NCI-H345 treated with DMSO at 0.1 percent for 48 hours (cell line): Measurements from ENCODE around the gene CYP2J2.
"Not testable (repeated sequence)": the region's sequence is repeated elsewhere in the genome, so short reads cannot be mapped to it uniquely, and the experiment has no call there.

Source experiments
- DNase-seq: peaks from one replicate; lab custom pipeline; 2025; ENCODE audit not compliant: unreplicated experiment; lab: John Stamatoyannopoulos, UW

CYP2J2 gene

GRCh38 chr1:59926381-59927123 lies at the start of gene CYP2J2:
TSS of gene CYP2J2 (minus strand) at chr1:59926773. CDS start at chr1:59926746, 27 bp downstream.
- peak; percentile 59 for DNase-seq

- no peak for DNase-seq
These were observed 47.1 kb upstream of the CYP2J2 start for GRCh38 chr1:59973719-59974118.

- no peak for DNase-seq
These were observed 45.8 kb upstream of the CYP2J2 start for GRCh38 chr1:59972216-59972927.

- peak; percentile 76 for DNase-seq
These were observed 44.9 kb upstream of the CYP2J2 start for GRCh38 chr1:59971464-59971911.

GRCh38 chr1:59969542-59970175 lies 43.1 kb upstream of the CYP2J2 start:
- DNase-seq, result not testable (repeated sequence)

GRCh38 chr1:59968746-59969145 lies 42.2 kb upstream of the CYP2J2 start:
- DNase-seq, result not testable (repeated sequence)

- no peak for DNase-seq
These were observed 41.2 kb upstream of the CYP2J2 start for GRCh38 chr1:59967780-59968179.

GRCh38 chr1:59967141-59967697 lies 40.6 kb upstream of the CYP2J2 start:
- peak; percentile 23 for DNase-seq

- no peak for DNase-seq
These were observed 25.5 kb upstream of the CYP2J2 start for GRCh38 chr1:59952065-59952464.

GRCh38 chr1:59949648-59950047 lies 23.1 kb upstream of the CYP2J2 start:
- DNase-seq, result no peak

- no peak for DNase-seq
These were observed 22.4 kb upstream of the CYP2J2 start for GRCh38 chr1:59948990-59949389.

- DNase-seq, result peak; percentile 63
These were observed 20.7 kb upstream of the CYP2J2 start for GRCh38 chr1:59947047-59947938.

GRCh38 chr1:59945790-59946189 lies 19.2 kb upstream of the CYP2J2 start:
- DNase-seq, result no peak

- DNase-seq, result no peak
These were observed 12.8 kb upstream of the CYP2J2 start for GRCh38 chr1:59939393-59939792.

- DNase-seq, result no peak
These were observed 11.2 kb upstream of the CYP2J2 start for GRCh38 chr1:59937636-59938210.

- DNase-seq, result no peak
These were observed 9.8 kb upstream of the CYP2J2 start for GRCh38 chr1:59936358-59936821.

GRCh38 chr1:59928996-59929395 lies 2.4 kb upstream of the CYP2J2 start:
- DNase-seq, result no peak

GRCh38 chr1:59927213-59927612 lies 640 bp upstream of the CYP2J2 start:
- DNase-seq, result no peak

- DNase-seq, result no peak
These were observed 1.9 kb downstream of the CYP2J2 start for GRCh38 chr1:59924653-59925052.

- DNase-seq, result not testable (repeated sequence)
These were observed 5.2 kb downstream of the CYP2J2 start for GRCh38 chr1:59921258-59921899.
